PC-3 (cell line): ENCODE measurements around the gene UFSP2. TPM values are rescaled to one million over a fixed set of nuclear protein-coding genes. Genes with fewer than 3 reads are reported as not detected.

Source experiments
- ATAC-seq: fragments of 200-7000 bp; cut with Tn5 transposase; 2 replicates; pipeline ENCODE4 v1.9.1; 2020; ENCODE audit warnings: mild to moderate bottlenecking, moderate library complexity
- BruUV-seq: library from RNA; stranded (reverse); fragments of 400-500 nt; replicated peaks from 2 replicates; lab custom pipeline; 2021; lab: Mats Ljungman, UMichigan
- CTCF ChIA-PET: fragments of 300-600 bp; sonication (Branson Sonifier 250); formaldehyde crosslinking; loops from one replicate; lab custom pipeline; 2022; ENCODE audit warnings: antibody characterized with exemption; lab: Charles Lee
- POLR2A ChIA-PET: fragments of 300-600 bp; sonication (Branson Sonifier 250); formaldehyde crosslinking; loops from one replicate; lab custom pipeline; 2022; ENCODE audit warnings: antibody characterized with exemption; ENCODE audit not compliant: unreplicated experiment; lab: Charles Lee
- DNase-seq: peaks from one replicate; pipeline ENCODE4 v3.0.0-alpha.2; 2015
- H2AFZ ChIP-seq: fragments of 300-600 bp; sonication (generic); 2 replicates; pipeline ENCODE4 v1.6.0; 2016; ENCODE audit warnings: antibody characterized with exemption, low read length
- H3F3A ChIP-seq: fragments of 300-600 bp; sonication (generic); one replicate; pipeline ENCODE4 v1.6.0; 2017; ENCODE audit warnings: antibody characterized with exemption, low read length, control low read depth, mild to moderate bottlenecking; ENCODE audit not compliant: unreplicated experiment
- H3K27ac ChIP-seq: fragments of 300-600 bp; sonication (generic); 2 replicates; pipeline ENCODE4 v1.5.1; 2016; ENCODE audit warnings: mild to moderate bottlenecking, low read length
- H3K27me3 ChIP-seq: fragments of 300-600 bp; sonication (generic); 2 replicates; pipeline ENCODE4 v1.6.1; 2016; ENCODE audit warnings: low read length, mixed read lengths
- H3K36me3 ChIP-seq: fragments of 300-600 bp; sonication (generic); 2 replicates; pipeline ENCODE4 v1.6.1; 2016; ENCODE audit warnings: low read depth, mixed run types, low read length, mixed read lengths
- H3K4me1 ChIP-seq: fragments of 300-600 bp; sonication (generic); 2 replicates; pipeline ENCODE4 v1.5.1; 2016; ENCODE audit warnings: low read length; ENCODE audit not compliant: insufficient read depth
- H3K4me2 ChIP-seq: fragments of 300-600 bp; sonication (generic); 2 replicates; pipeline ENCODE4 v1.6.0; 2016; ENCODE audit warnings: low read length
- H3K4me3 ChIP-seq: fragments of 300-600 bp; sonication (generic); 2 replicates; pipeline ENCODE4 v1.5.1; 2016; ENCODE audit warnings: mild to moderate bottlenecking, low read length, mixed read lengths
- H3K79me2 ChIP-seq: fragments of 300-600 bp; sonication (generic); 2 replicates; pipeline ENCODE4 v1.6.1; 2017; ENCODE audit warnings: low read length, mixed read lengths
- H3K9ac ChIP-seq: fragments of 300-600 bp; sonication (generic); 2 replicates; pipeline ENCODE4 v1.6.0; 2016; ENCODE audit warnings: mild to moderate bottlenecking, low read length
- H3K9me2 ChIP-seq: fragments of 300-600 bp; sonication (generic); replicated peaks from 2 replicates; pipeline ENCODE4 v1.6.1; 2016; ENCODE audit warnings: mixed run types, low read length, mixed read lengths
- H3K9me3 ChIP-seq: fragments of 300-600 bp; sonication (generic); 2 replicates; pipeline ENCODE4 v1.6.1; 2016; ENCODE audit warnings: low read length, mixed read lengths
- H4K20me1 ChIP-seq: fragments of 300-600 bp; sonication (generic); 2 replicates; pipeline ENCODE4 v1.6.1; 2016; ENCODE audit warnings: low read length, mixed read lengths
- CTCF ChIP-seq: fragments of 300-600 bp; sonication (generic); conservative IDR thresholded peaks from 2 replicates; pipeline ENCODE4 v1.5.1; 2017; ENCODE audit warnings: antibody characterized with exemption, low read depth, mild to moderate bottlenecking, low read length
- EZH2 ChIP-seq: fragments of 300-600 bp; sonication (generic); IDR thresholded peaks from one replicate; pipeline ENCODE4 v1.6.1; 2017; ENCODE audit warnings: antibody characterized with exemption, mild to moderate bottlenecking, low read length; ENCODE audit not compliant: unreplicated experiment
- EZH2phosphoT487 ChIP-seq: fragments of 300-600 bp; sonication (generic); IDR thresholded peaks from 2 replicates; pipeline ENCODE4 v1.6.1; 2018; ENCODE audit warnings: mild to moderate bottlenecking, antibody characterized with exemption, low read length, borderline replicate concordance
- intact Hi-C: fragments of 100-400 bp; cut with micrococcal nuclease; formaldehyde crosslinking; loops from 2 replicates; pipeline ENCODE4 v1.9.0; 2023
- total RNA-seq: library from RNA; depleted of rRNA; stranded (reverse); fragments of >200 nt; gene quantifications from 2 replicates; pipeline ENCODE4 v1.2.3, GENCODE V29; 2014; rRNA removed

Gene UFSP2
- total RNA-seq, 1 experiment from 2014 or later, result 27.0 TPM

GRCh38 chr4:185352741-185353140 lies 73.0 kb downstream of the UFSP2 start:
- no peaks in the 10 kb centered on the region for H3F3A ChIP-seq
- no peak overlapping the region for H3K4me3 ChIP-seq
- intact Hi-C loops, result no loop called here
- BruUV-seq, result no TSS peak
- ATAC-seq (no peak), DNase-seq (no peak)
- no peaks in the 10 kb centered on the region for H3K9me2 ChIP-seq
- H3K4me2 ChIP-seq, result no peak overlapping the region
- POLR2A ChIA-PET, result no interaction called here
- H2AFZ ChIP-seq, result no peak overlapping the region
- no peaks in the 10 kb centered on the region for H3K36me3 ChIP-seq
- no peak overlapping the region for H3K27ac ChIP-seq
- no peaks in the 10 kb centered on the region for H3K79me2 ChIP-seq
- no peaks in the 10 kb centered on the region for H3K9me3 ChIP-seq
- H3K27me3 ChIP-seq, result no peaks in the 10 kb centered on the region
- CTCF ChIA-PET, result no interaction called here
- H4K20me1 ChIP-seq, result no peaks in the 10 kb centered on the region
- no peaks in the 10 kb centered on the region for H3K4me1 ChIP-seq
- H3K9ac ChIP-seq, result no peak overlapping the region
- TF ChIP-seq CTCF (no peak), EZH2phosphoT487 (no peak), EZH2 (no peak)

- Histone ChIP-seq H3K9me3 (no peaks in the 10 kb centered on the region), H3K9me2 (no peaks in the 10 kb centered on the region), H3K27me3 (no peaks in the 10 kb centered on the region), H3K9ac (no peak overlapping the region), H3K4me3 (no peak overlapping the region), H3F3A (no peaks in the 10 kb centered on the region), H3K36me3 (no peaks in the 10 kb centered on the region), H3K27ac (no peak overlapping the region), H2AFZ (no peak overlapping the region), H3K4me2 (no peak overlapping the region), H3K79me2 (no peaks in the 10 kb centered on the region), H4K20me1 (no peaks in the 10 kb centered on the region), H3K4me1 (no peaks in the 10 kb centered on the region)
- intact Hi-C loops, result no loop called here
- TF ChIP-seq CTCF, result no peak
- no peak for TF ChIP-seq EZH2phosphoT487
- no peak for TF ChIP-seq EZH2
- CTCF ChIA-PET, result no interaction called here
- ATAC-seq, result no peak
- DNase-seq, result no peak
- BruUV-seq, result no TSS peak
- POLR2A ChIA-PET, result no interaction called here
Measured at GRCh38 chr4:185352202-185352601, 73.6 kb downstream of the UFSP2 start.

GRCh38 chr4:185351691-185352090 lies 74.1 kb downstream of the UFSP2 start:
- no peaks in the 10 kb centered on the region for H3K27me3 ChIP-seq
- H3K9ac ChIP-seq, result no peak overlapping the region
- H3K36me3 ChIP-seq, result no peaks in the 10 kb centered on the region
- ChIA-PET POLR2A (no interaction called here), CTCF (no interaction called here)
- BruUV-seq, result no TSS peak
- H3K27ac ChIP-seq, result no peak overlapping the region
- H4K20me1 ChIP-seq, result no peaks in the 10 kb centered on the region
- H3K9me2 ChIP-seq, result no peaks in the 10 kb centered on the region
- H3K9me3 ChIP-seq, result no peaks in the 10 kb centered on the region
- no peaks in the 10 kb centered on the region for H3F3A ChIP-seq
- no peak overlapping the region for H2AFZ ChIP-seq
- H3K4me1 ChIP-seq, result no peaks in the 10 kb centered on the region
- no peak overlapping the region for H3K4me3 ChIP-seq
- H3K79me2 ChIP-seq, result no peaks in the 10 kb centered on the region
- TF ChIP-seq CTCF (no peak), EZH2phosphoT487 (no peak), EZH2 (no peak)
- intact Hi-C loops, result no loop called here
- no peak overlapping the region for H3K4me2 ChIP-seq
- ATAC-seq (no peak), DNase-seq (no peak)

Other genes starting within 250 kb of the UFSP2 start
- gene CFAP97, start 222.0 kb downstream of the UFSP2 start, total RNA-seq, result 10.5 and 12.4 TPM in 2 replicates
- gene SNX25, start 216.4 kb downstream of the UFSP2 start, total RNA-seq, result 8.4 and 9.2 TPM in 2 replicates
- 0.40 and 0.44 TPM in 2 replicates for gene LRP2BP, start 30.0 kb downstream of the UFSP2 start, total RNA-seq
- gene ANKRD37, start 29.1 kb downstream of the UFSP2 start, total RNA-seq, result 11.2 and 18.7 TPM in 2 replicates
- 0.62 TPM in 1 of 2 replicates, not detected in the other for gene CCDC110, start 45.8 kb upstream of the UFSP2 start, total RNA-seq
- gene PDLIM3, start 109.5 kb upstream of the UFSP2 start, total RNA-seq, result 0.47 TPM in 1 of 2 replicates, not detected in the other